DMS114 treated with DMSO at 0.1 percent for 48 hours (cell line): Measurements from ENCODE around the gene NGF.

Experiments used
- DNase-seq: peaks from one replicate; lab custom pipeline; 2025; ENCODE audit not compliant: unreplicated experiment; lab: John Stamatoyannopoulos, UW

NGF gene

DNA sequence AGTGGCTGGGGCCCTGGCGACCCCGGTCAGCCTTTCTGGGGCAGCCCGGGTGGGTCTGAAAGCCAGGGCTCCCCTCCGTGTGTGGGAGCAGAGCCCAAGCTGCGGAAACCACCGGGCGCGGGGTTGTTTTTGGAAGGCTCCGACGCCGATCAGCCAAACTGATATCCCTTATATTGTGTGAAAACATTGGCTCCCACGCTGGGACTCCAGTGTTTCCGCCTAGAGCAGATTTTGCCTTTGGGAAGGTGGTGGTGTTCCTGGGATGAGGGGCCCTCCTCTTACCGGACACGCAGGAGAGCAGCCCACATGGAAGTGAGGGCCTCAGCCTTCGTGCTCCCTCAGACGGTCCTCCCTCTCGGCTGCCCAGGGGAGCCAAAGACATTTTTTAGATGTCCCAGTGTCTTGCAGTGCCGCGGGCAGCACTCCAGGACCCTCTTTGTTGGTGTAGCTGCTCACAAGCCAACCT is 54.3 kb downstream of the NGF start:
- no peak for DNase-seq

DNA sequence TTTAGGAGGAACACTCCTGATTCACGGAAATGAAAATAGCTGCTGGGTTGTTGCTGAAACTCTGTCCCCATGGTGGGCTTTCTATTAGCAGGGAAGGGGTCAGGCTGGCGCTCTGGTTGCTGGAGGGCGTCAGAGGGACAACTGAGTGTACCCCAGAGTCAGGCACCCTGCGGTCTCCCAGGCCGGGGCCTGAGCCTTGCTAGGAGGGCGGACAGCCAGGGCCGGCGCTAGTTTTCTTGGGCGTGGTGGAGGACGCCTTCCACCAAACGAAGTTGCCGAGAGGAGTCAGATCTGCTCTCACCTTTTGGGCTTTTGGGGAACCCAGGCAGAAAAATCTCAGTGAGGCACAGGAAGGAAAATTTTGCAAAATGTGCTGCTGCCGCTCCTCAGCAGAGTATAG is 54.8 kb downstream of the NGF start:
- DNase-seq, result no peak

DNA sequence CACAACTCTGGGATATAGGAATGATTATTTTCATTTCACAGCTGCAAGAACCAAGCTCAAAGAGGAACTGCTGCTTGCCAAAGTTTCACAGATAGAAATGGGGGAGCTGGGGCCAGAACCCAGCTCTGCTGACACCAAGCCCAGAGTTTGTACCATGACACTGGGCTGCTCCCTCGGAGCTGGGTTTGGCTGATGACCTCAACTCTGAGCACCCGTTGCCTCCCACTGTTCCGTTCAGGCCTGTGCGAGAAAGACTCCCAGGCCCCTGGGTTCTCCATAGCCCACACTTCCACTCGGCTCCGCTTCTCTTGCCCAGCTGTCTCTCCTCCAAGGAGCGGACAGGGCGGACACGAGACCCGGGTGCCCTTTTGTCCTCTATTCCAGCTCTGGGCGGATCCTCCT is 55.2 kb downstream of the NGF start:
- DNase-seq, result no peak

DNA sequence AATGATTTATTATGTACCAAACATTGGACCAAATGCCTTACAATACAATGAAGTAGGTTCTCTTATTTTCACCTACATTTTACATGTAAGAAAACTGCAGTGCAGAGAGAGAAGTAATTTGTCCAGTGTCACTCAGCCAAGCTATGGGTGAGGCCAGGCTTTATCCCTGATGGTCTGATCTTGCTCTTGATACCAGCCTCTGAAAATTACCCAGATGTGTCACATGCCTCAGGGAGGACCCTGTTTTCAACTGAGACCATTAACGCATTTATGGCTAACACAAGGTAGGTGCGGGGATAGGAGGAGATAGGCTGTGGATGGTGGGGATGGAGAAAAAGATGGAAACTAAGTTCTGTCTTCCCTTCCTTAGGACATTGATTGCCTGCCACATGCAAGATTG is 56.9 kb downstream of the NGF start:
- no peak for DNase-seq

DNA sequence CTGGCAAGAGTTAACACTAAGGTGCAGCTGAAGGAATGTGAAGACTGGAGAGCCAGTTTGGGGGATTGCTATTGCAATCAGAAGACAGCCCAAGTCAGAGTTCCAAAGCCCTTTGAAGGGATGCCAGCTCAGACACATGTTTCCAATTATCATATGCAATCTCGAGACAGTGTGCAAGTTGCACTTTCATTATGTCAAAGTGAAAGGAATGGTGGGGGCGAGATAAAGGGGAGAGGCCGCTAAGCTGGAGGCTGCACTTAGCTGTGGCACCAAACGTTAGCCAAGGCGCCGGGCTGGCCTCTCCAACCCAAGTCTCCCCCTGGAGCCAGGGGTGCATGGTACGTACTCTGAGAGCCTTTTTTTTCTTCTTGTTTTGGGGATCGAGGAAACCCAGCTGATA is 58.0 kb downstream of the NGF start:
- DNase-seq, result no peak

DNA sequence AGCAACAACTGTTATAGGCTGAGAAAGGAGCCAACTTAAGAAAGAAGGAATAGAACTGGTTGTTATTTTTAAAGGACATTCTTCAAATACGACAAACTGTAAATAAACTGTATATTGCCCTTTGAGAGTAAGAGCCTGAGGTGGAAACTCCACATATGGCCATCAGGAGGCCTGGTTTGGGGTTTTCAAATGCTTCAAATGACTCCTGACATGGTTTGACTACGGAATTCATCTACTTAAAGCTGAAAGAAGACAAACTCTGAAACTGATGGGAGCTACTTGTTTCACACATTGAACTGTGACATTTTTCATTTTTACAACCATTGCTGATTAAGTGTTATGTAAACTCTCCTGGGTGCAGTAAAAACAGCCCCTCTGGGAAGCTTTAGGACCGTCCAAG is 59.8 kb downstream of the NGF start:
- DNase-seq, result no peak

DNA sequence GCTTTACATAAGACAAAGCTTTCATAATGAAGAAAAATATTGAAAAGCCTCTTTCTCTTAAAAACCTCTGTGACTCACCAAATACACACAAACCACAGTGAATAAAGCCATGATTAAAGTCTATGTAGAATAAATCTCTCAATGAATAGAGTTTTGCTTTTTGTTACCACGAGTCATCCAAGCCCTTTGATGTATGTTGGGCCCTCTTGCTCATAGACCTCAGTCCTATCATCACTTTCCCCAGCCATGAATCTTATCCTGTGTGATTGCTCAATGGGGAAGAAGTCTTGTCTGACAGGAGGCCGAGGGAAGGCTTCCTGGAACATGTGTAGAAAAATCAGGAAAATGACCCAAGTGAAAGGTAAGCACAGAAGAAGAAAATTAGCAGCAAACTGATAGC is 60.8 kb downstream of the NGF start:
- DNase-seq, result no peak

DNA sequence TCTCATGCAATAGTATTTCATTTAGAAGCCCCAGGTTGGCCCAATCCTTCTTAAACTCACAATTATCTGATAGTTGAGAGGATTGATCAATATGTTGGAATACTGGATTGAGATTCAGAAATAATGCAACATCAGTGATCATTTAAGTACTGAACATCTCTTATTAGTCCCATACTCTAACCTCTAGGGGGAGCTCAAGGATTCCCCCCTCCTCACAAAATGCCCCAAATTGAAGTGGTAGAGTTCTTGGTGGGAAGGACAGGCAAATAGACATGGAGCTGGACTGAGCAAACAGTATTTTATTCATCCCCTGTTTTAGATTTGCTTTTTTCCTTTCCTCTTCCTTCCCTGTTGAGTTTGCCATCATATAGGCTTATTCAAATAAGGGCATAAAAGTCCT is 62.8 kb downstream of the NGF start:
- peak; percentile 31 for DNase-seq

DNA sequence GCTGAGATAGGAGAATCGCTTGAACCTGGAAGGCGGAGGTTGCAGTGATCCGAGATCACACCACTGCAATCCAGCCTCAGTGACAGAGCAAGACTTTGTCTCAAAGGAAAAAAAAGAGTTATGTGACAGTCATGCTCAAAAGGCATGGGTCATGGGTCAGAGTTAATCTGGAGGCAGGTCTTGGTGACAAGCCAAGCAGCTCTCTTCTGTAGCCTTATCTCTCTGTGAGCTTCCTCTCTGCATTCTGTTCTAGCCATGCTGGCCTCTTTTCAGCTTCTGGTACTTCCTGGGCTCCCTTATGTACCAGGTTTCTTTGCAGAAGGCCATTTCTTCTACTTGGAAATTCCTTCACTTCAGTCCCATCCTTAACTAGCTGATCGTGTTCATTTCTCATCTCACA is 63.6 kb downstream of the NGF start:
- DNase-seq, result no peak

DNA sequence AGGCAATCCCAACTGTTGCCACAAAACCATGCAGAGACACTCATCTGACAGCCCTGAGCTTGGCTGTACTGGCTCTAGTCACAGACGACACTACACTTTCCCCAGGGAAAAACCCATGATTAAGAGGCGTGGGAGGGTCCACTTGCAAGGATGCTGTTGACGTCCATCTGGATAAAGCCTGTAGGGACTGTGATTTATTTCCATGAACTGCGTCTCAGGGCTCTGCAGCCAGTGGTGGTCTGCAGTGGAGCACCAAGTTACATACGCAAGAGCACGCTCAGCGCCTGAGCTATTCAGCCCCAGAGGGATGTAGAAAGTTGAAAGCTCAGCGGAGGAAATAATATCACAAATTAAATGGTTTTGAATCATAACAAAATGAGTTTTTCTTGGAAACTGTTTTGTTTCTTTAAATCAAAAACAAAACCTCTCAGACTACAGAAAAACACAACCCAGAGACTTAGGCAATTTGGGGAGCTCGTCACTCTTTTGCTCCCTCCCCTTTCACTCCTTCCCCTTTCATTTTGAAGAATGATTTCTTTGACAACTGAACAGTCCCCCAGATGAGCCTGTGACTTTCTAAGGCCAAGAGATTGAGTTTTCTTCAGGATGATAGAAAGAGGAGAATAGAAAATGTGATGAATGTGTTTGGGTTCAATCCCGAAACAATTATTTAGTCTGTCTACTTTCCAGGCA is 71.2 kb downstream of the NGF start:
- DNase-seq, result no peak

DNA sequence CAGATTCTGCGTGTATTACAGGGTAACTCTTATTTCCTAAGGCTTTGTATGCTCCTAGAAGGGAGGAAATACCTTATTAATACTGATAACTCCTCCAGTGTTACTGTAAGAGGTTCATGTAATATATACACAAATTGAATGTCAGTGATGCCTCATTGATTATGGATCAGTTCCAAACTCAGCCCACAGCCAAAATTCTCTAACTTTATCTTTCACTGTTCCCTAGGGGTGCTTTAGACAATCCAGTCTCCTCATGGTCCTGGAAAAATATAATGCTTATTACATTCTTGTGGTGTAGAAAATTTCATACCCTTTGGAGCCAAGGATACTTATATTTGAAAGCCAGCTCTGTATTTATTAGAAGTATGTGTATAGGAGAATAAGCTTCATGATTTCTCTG is 73.0 kb downstream of the NGF start:
- no peak for DNase-seq

DNA sequence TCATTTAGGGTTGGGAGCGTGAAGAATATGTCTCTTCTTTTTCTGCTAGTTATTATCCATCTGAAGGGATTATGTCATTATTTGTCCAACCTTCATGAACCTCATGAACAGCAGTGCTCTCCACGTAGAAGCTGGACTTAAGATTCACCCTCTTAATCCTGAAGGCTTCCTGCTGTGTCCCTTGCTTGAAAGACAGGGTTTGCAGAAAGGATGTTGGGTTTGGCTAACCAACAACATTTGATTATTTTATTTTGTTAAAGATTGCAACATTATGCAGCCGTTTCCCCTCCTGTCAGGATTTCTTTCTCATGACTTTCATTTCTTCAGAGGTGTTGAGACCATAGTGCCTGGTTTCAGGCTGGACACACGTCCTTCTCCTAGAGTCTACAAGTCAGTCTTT is 75.2 kb downstream of the NGF start:
- DNase-seq, result no peak

DNA sequence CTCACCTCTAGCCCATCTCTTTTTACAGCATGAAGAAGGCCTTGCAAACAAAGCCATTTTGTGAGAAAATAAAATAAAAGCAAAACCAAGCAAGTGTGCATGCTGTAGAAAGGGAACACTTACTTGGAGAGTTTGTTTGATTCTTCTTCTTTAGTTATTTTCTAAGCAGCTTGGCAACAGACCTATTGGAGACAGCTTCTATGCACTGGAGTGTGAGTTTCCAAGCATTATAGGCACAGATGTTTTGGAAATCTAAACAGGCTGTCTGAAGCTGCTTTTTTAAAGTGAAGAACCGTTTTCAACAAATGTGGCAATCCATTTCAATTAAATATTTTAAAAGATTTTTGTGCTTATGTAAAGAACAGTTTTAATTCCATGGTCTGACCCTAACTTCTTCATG is 76.6 kb downstream of the NGF start:
- no peak for DNase-seq

DNA sequence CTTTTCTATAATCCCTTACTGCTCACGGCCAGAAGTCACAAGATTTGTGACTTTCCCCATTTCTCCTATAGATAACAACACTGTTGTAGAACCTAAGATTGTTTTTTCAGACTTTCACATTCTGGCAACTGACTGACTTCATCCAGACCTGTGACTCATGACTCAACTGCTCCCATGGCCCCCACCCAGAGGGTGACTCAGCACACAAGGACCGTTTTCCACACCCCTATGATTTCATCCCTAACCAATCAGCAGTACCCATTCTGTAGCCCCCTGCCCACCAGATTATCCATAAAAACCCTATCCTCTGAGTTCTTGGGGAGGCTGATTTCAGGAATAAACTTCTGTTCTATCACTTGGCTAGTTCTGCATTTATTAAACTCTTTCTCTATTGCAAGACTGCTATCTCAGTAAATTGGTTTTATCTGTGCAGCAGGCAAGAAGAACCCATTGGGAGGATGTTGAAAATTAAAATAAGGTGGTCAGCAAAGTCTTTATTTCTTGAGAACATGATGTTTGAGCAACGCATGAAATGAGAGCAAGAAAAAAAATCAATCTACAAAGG is 79.7 kb downstream of the NGF start:
- DNase-seq, result no peak

DNA sequence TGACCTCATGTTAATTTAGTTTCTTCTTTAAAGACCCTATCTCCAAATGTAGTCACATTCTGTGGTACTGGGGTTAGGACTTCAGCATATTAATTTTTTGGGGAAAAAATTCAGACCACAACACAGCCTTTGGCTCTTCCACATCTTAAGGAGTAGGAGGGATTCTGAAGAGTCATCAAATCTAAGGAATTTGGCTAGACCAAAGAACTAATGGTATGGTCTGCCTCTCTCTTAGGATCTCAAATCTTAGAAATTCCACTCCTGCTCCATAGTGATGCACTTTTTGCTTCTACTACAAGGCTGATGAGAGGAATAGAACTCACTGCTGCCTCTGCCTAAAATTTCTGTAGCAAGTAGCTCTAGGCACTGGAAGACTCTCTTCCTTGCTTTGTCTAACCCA is 80.5 kb downstream of the NGF start:
- DNase-seq, result no peak

DNA sequence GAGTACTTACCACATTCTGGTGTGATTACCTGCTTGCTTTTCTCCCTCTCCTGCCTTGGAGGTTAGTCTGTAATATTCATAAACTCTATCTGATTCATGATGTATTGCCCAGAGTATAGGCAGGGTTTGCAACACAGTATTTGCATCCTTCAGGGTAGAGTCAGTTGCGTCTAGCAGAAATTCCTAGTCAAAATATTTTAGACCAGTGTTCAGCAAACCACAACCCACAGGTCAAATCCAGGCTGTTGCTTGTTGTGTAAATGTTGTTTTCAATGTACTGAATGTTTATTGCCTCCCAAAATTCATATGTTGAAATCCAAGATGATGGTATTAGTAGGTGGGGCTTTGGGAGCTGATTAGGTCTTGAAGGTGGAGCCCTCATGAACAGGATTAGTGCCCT is 82.9 kb downstream of the NGF start:
- no peak for DNase-seq

DNA sequence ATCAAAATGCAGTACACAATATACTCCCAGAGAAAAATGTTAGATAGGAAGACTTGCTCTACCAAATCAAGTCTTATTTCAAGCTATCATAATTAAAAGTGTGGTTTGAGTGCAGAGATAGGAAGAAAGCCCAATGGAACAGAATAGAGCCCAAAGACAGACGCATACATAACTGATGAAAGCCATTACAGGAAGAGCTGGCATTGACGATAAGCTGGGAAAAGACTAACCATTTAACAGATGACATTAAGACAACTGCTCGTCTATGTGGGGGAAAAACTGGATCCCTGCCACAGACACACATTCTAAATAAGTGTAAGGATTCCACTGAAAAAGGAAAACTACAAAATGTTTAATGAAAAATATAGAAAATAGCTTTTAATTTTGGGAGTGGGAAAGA is 85.5 kb downstream of the NGF start:
- DNase-seq, result no peak

DNA sequence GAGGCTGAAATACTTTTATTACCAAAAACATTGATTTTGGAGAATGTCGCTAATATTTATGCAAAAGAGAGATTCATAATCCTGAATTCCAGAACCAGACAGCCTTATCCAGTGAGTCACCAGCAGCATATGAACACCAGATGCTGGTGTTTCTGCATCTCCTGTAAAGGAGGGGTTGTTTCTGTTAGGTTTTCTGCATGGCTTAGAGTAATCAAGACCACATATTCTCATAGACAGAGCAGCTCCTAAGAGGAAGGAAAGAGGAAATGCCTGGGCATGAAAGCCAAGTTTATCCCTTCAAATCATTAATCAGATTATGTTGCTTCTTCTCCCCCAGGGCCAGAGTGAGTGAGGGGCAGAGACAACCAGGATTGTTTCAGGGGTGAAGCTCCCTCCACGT is 86.2 kb downstream of the NGF start:
- DNase-seq, result no peak

DNA sequence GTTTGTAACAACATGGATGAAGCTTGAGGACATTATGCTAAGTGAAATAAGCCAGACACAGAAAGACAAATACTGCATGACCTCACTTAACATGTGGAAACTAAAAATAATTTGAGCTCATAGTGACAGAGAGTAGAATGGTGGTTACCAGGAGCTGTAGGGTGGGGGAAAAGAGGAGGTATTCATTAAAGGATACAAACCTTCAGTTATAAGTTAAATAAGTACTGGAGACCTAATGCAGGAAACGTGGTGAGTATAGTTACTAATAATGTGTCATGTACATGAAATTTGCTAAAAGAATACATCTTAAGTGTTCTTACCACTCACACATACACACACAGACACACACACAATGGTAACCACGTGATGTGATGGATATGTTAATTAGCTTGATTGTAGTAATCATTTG is 86.7 kb downstream of the NGF start:
- DNase-seq, result no peak

DNA sequence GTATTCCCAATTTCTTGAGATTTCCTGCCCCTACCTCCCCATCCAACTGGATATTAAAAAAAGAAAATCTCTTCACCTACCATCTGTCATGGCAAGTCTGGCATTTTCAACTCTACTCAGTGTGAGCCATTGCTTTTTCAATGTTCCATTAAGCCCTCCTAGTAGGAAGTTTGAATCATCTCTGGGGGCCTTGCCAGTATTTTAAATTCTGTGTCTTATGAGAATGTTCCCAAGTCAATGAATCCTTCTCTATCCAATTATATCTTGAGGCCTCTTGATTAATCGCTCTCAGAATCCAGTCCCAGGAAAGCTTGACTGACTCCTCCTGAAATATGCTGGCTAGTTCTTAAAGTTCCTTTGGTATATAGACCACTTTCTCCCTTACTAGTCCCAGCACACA is 91.5 kb downstream of the NGF start:
- no peak for DNase-seq

DNA sequence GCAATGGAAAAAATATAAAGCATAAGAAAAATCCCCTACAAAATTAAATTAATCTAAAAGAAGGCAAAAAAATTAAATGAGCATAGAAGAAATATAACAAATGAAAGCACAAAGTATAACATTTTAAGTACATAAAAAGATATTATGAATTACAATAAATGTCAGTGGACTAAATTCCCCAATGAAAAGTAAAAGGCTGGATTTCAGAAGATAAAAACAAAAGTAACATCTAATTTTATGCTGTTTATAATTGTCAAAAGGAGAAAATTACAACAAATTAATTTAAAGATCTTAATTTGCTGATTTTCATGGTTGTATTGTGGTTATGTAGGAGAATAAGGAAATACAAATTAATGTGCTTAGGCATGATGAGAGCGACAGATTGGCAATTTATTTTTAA is 92.8 kb downstream of the NGF start:
- DNase-seq, result no peak

DNA sequence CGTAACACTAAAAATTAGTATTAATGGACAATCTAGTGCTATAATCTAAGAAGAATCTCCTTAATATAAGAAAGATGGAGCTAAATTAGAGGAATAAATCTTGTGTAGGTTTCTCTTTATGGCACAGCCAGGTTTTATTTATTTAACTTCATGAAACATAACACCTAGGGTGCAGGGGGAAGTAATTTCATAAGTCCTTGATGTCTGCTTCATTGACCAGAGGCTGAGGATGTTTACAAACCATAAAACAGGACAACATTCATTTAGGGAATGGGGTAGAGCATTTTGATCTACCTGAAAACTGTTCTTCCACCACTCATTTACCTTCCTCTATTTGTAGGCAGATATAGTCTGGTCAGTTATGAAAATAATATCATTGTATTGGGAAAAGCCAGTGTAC is 95.5 kb downstream of the NGF start:
- DNase-seq, result no peak

DNA sequence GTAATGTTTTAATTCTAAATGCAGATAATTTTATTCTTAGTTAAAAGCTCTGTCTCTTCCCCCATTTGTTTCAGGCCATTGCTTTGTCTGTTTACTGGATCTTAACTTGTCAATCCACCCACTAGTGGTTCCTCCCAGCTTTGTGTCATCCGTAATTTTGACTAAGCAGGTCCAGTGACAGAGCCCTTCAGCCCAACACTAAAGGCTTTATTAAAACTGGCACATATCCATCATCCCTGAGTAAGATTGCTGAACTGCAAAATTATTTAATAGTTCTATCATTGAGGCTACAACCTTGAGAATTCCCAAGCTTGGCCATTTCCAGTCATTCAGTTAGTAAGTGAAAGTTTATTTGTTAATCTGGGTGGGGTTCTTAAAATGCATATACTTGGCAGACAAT is 96.7 kb downstream of the NGF start:
- no peak for DNase-seq
